ENCODE data around the gene GLIS1. TPM values are rescaled to one million over a fixed set of nuclear protein-coding genes. Genes with fewer than 3 reads are reported as not detected.

Gene GLIS1
- polyA plus RNA-seq, 1 donor from 2014 or later = not detected

- no peak for TF ChIP-seq RAD21 (conservative IDR thresholded peaks at IDR 0.05)
These were observed 44.9 kb downstream of the GLIS1 start (continued) for GRCh38 chr1:53693773-53694717.

GRCh38 chr1:53693339-53693738 lies 45.6 kb downstream of the GLIS1 start:
- no peaks in the 10 kb centered on the region for H3K9me3 ChIP-seq (ENCODE audit: low read length)
- H3K27me3 ChIP-seq (ENCODE audit: insufficient read depth, low read depth, low read length) = no peaks in the 10 kb centered on the region
- H3K4me3 ChIP-seq (ENCODE audit: low read length) = no peak overlapping the region
- H2AFZ ChIP-seq (ENCODE audit: low read depth, low read length) = no peak overlapping the region
- no peaks in the 10 kb centered on the region for H3K9me2 ChIP-seq (ENCODE audit: insufficient read depth, low read length)
- H3K9ac ChIP-seq (ENCODE audit: low read length) = no peak overlapping the region
- no peaks in the 10 kb centered on the region for H3K79me2 ChIP-seq (replicated peaks; ENCODE audit: insufficient read depth, low read length)
- H3F3A ChIP-seq (ENCODE audit: insufficient read depth, low read length, poor library complexity, severe bottlenecking) = no peaks in the 10 kb centered on the region
- no peak for TF ChIP-seq TAF1 (IDR thresholded peaks at IDR 0.05; ENCODE audit: low read depth)
- TF ChIP-seq REST (IDR thresholded peaks at IDR 0.05; ENCODE audit: borderline replicate concordance) = no peak
- no peak for TF ChIP-seq EZH2 (IDR thresholded peaks at IDR 0.05; ENCODE audit: borderline replicate concordance, insufficient read depth, low read length, poor library complexity, severe bottlenecking)
- no peak for TF ChIP-seq MXI1 (conservative IDR thresholded peaks at IDR 0.05; ENCODE audit: poor library complexity, severe bottlenecking)
- TF ChIP-seq POLR2AphosphoS5 (IDR thresholded peaks at IDR 0.05) = no peak
- no peak for TF ChIP-seq SMC3 (conservative IDR thresholded peaks at IDR 0.05; ENCODE audit: poor library complexity)
- TF ChIP-seq CTCF (IDR thresholded peaks at IDR 0.05; ENCODE audit: poor library complexity, severe bottlenecking) = no peak
- TF ChIP-seq RAD21 (conservative IDR thresholded peaks at IDR 0.05) = no peak
- no peak for TF ChIP-seq EP300 (conservative IDR thresholded peaks at IDR 0.05; ENCODE audit: poor library complexity, severe bottlenecking)
- H3K27ac ChIP-seq (ENCODE audit: low read length) = no peak overlapping the region
- H3K36me3 ChIP-seq (ENCODE audit: insufficient read depth, low read length) = no peaks in the 10 kb centered on the region
- no peaks in the 10 kb centered on the region for H4K20me1 ChIP-seq (ENCODE audit: insufficient read depth)
- no peak overlapping the region for H3K4me2 ChIP-seq (ENCODE audit: low read length)

DNA sequence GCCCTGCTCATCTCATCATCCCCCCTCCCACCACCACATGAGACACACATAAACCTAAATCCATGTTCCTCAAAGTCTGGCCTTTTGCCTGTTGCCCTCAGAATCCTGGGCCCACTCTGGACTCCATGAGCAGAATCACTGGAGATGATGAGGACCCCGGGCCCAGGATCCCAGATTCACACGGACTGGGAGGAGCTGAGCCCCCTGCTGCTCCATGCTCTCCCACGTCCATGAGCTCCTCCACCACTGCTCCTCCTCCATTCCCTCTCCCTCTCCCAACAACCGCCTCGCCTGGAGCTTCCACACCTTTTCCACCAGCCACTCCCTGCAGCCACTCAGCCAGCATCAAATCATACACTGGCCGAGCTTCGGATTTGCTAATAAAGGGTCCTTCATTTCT lies 47.6 kb downstream of the GLIS1 start:
- Histone ChIP-seq H4K20me1 (ENCODE audit: insufficient read depth) (no peaks in the 10 kb centered on the region), H3K4me2 (ENCODE audit: low read length) (no peak overlapping the region)

More for the DNA sequence above, 47.6 kb downstream of the GLIS1 start:
- Histone ChIP-seq H3K9me2 (ENCODE audit: insufficient read depth, low read length) (no peaks in the 10 kb centered on the region), H3K27ac (ENCODE audit: low read length) (no peak overlapping the region), H2AFZ (ENCODE audit: low read depth, low read length) (no peak overlapping the region), H3F3A (ENCODE audit: insufficient read depth, low read length, poor library complexity, severe bottlenecking) (no peaks in the 10 kb centered on the region), H3K9ac (ENCODE audit: low read length) (no peak overlapping the region), H3K9me3 (ENCODE audit: low read length) (no peaks in the 10 kb centered on the region), H3K36me3 (ENCODE audit: insufficient read depth, low read length) (no peaks in the 10 kb centered on the region), H3K79me2 (replicated peaks; ENCODE audit: insufficient read depth, low read length) (no peaks in the 10 kb centered on the region), H3K4me3 (ENCODE audit: low read length) (no peak overlapping the region), H3K27me3 (ENCODE audit: insufficient read depth, low read depth, low read length) (no peaks in the 10 kb centered on the region)
- TF ChIP-seq POLR2AphosphoS5 (IDR thresholded peaks at IDR 0.05) (no peak), TAF1 (IDR thresholded peaks at IDR 0.05; ENCODE audit: low read depth) (no peak), SMC3 (conservative IDR thresholded peaks at IDR 0.05; ENCODE audit: poor library complexity) (no peak), CTCF (IDR thresholded peaks at IDR 0.05; ENCODE audit: poor library complexity, severe bottlenecking) (no peak), MXI1 (conservative IDR thresholded peaks at IDR 0.05; ENCODE audit: poor library complexity, severe bottlenecking) (no peak), REST (IDR thresholded peaks at IDR 0.05; ENCODE audit: borderline replicate concordance) (no peak), RAD21 (conservative IDR thresholded peaks at IDR 0.05) (no peak), EP300 (conservative IDR thresholded peaks at IDR 0.05; ENCODE audit: poor library complexity, severe bottlenecking) (no peak), EZH2 (IDR thresholded peaks at IDR 0.05; ENCODE audit: borderline replicate concordance, insufficient read depth, low read length, poor library complexity, severe bottlenecking) (no peak)

Data from neural cell (in vitro differentiated cells).